Activated naive CD4-positive, alpha-beta T cell (primary cell): ENCODE data around the gene MAP4K4.

ENCODE experiments used
- DNase-seq, 4 experiments: peaks; one replicate each; lab custom pipeline; 2025; lab: John Stamatoyannopoulos, UW

Gene MAP4K4

GRCh38 chr2:101815739-101816391 lies 118.4 kb downstream of the MAP4K4 start:
- no peak for DNase-seq

- DNase-seq, result no peak
Measured at GRCh38 chr2:101816598-101816997, 119.1 kb downstream of the MAP4K4 start.

GRCh38 chr2:101817481-101817880 lies 120.0 kb downstream of the MAP4K4 start:
- DNase-seq, result no peak

- DNase-seq, result no peak
Measured at GRCh38 chr2:101818531-101819451, 121.3 kb downstream of the MAP4K4 start.

- DNase-seq, result no peak
Measured at GRCh38 chr2:101820519-101820918, 123.0 kb downstream of the MAP4K4 start.

GRCh38 chr2:101821059-101821805 lies 123.7 kb downstream of the MAP4K4 start:
- no peak for DNase-seq

- no peak for DNase-seq
Measured at GRCh38 chr2:101821828-101822458, 124.4 kb downstream of the MAP4K4 start.

GRCh38 chr2:101823347-101823791 lies 125.9 kb downstream of the MAP4K4 start:
- DNase-seq, result peak in 2 of 4 experiments; percentile 29 to 44

GRCh38 chr2:101823859-101824258 lies 126.4 kb downstream of the MAP4K4 start:
- DNase-seq, result no peak

- DNase-seq, result no peak
Measured at GRCh38 chr2:101826716-101827115, 129.2 kb downstream of the MAP4K4 start.

GRCh38 chr2:101827246-101827645 lies 129.7 kb downstream of the MAP4K4 start:
- no peak for DNase-seq

GRCh38 chr2:101828257-101828656 lies 130.8 kb downstream of the MAP4K4 start:
- no peak for DNase-seq

- no peak for DNase-seq
Measured at GRCh38 chr2:101828673-101829334, 131.3 kb downstream of the MAP4K4 start.

GRCh38 chr2:101829429-101829828 lies 131.9 kb downstream of the MAP4K4 start:
- no peak for DNase-seq

GRCh38 chr2:101830146-101830545 lies 132.6 kb downstream of the MAP4K4 start:
- DNase-seq, result no peak

GRCh38 chr2:101830555-101830954 lies 133.0 kb downstream of the MAP4K4 start:
- no peak for DNase-seq

- DNase-seq, result peak in 2 of 4 experiments; percentile 31 to 41
Measured at GRCh38 chr2:101831351-101831865, 133.9 kb downstream of the MAP4K4 start.

GRCh38 chr2:101832114-101832513 lies 134.6 kb downstream of the MAP4K4 start:
- no peak for DNase-seq

- no peak for DNase-seq
Measured at GRCh38 chr2:101833890-101834523, 136.5 kb downstream of the MAP4K4 start.

- DNase-seq, result no peak
Measured at GRCh38 chr2:101837354-101837753, 139.8 kb downstream of the MAP4K4 start.
